Amniotic epithelial cell (primary cell): ENCODE results near the gene EEF1A1.

Experiments used
- DNase-seq: peaks from one replicate; pipeline ENCODE4 v3.0.0-alpha.2; 2010; ENCODE audit warnings: low read depth

Gene EEF1A1

DNA sequence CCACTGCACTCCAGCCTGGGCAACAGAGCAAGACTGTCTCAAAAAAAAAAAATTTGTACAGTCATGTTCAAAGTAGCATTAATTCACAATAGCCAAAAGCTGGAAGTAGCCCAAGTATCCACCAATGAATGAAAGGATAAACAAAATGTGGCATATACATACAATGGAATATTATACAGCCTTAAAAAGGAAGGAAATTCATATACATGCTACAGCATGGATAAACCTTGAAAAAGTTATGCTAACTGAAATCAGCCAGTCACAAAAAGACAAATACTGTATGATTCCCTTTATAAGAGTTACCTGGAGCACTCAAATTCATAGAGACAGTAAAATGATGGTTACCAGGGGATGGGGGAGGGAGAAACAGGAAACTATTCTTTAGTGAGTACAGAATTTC is 15.7 kb downstream of the EEF1A1 start:
- no peak for DNase-seq

DNA sequence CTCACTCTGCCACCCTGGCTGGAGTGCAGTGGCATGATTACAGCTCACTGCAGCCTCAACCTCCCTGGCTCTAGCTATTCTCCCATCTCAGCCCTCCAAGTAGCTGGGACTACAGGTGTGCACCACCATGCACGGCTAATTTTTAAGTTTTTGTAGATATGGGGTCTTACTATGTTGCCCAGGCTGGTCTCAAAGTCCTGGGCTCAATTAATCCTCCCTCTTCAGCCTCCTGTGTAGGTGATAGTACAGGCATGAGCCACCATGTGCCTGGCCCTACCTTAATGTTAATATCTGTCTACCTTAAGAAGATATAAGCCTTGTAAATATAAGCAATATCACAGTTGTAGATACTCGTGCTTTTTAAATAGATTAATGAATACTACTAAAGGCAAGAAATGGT is 16.7 kb downstream of the EEF1A1 start:
- no peak for DNase-seq

DNA sequence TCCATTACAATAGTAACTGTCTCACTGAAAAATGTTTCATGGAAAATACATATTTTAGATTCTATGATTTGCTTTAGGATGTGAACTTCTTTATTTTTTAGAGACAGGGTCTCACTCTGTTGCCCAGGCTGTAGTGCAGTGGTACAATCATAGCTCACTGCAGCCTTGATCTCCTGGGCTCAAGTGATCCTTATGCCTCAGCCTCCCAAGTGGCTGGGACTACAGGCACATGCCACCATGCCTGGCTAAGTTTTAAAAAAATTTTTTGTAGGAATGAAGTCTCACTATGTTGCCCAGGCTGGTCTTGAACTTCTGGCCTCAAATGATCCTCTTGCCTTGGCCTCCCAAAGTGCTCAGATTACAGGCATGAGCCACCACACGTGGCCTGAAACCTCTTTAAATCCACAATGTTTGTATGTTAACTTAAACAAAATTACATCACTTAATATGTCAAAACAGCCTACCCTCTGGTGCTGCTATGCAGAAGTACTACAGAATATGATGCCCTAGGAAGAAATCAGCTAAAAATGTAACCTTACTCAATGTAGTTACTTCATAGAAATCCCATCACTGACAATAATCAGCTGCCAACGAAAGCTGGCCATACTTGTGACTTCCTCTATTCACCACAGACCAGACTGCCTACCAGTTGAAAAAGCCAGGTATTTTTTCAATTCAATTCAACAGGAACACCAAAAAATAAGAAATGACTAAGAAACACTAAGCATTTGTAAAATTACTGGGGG is 17.6 kb downstream of the EEF1A1 start:
- no peak for DNase-seq

DNA sequence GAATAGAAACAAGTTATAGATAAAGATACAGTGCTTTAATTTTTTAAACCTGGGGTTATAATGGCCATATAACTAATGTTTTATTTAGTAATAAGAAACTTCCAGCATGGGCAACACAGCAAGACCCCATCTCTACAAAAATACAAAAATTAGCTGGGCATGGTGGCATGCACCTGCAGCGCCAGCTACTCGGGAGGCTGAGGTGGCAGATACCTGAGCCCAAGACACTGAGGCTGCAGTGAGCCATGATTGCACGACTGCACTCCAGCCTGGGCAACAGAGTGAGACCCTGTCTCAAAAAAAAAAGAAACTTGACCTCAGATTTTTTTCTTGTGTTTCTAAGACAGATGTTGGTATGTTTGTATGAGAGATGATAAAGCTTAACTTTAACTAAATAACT is 22.9 kb downstream of the EEF1A1 start:
- no peak for DNase-seq

DNA sequence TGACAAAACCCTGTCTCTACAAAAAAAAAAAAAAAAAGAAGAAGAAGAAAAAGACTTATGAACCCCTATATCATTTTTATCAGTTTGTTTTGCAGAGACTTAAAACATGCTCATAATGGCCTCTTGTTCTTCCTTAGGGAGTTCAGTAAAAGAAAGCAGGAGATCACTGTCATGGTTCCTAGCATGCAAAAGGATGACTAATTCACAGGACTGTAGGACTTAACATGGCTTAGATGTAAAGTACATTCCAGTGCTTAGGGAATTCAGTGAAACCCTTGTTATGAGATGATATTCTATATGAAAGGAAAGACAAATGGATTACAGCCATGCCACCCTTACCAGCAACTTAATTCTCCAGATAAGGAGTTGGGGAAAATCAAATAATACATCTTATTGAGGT is 29.5 kb downstream of the EEF1A1 start:
- DNase-seq = peak; percentile 58

DNA sequence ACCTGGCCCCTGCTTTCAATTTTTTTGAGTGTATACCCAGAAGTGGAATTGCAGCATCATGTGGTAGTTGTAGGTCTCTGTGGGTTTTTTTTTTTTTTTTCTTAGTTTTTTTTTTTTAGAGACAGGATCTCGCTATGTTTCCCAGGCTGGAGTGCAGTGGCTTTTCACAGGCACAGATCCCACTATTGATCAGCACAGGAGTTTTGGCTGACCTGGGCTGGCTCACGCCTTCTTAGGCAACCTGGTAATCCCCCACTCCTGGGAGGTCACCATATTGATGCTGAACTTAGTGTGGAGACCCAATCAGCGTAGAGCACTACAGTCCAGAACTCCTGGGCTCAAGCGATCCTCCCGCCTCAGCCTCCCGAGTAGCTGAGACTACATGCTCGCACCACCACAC is 33.4 kb downstream of the EEF1A1 start:
- DNase-seq = no peak

DNA sequence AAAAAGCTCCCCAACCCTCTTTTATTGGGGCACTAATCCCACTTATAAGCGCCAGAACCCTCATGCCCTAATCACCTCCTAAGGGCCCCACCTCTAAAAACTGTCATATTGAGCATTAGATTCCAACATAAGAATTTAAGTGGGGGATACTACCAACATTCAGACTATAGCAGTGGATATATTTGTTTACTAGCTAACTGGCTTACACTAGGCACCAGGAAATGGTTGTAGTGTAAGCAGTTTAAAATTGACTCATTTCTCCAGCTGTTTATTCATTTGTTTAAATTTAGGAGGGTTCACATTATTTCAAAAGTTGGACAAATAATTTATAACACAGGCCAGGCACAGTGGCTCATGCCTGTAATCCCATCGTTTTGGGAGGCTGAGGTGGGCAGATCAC is 36.4 kb downstream of the EEF1A1 start:
- no peak for DNase-seq

DNA sequence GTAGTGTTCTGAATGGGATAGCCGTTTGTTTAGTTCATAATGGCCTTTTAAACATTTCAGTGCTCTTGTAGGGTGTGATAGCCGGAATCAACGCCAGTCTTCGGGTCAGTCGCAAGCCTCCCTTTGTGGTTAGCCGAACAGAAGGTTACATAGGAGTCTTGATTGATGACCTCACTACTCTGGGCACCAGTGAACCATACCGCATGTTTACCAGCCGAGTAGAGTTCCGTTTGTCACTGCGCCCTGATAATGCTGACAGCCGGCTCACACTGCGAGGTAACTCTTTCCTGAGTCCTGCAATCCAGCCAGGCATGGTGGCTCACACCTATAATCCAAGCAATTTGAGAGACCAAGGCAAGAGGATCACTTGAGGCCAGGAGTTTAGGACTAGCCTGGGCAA is 38.9 kb downstream of the EEF1A1 start:
- DNase-seq = peak; percentile 28

DNA sequence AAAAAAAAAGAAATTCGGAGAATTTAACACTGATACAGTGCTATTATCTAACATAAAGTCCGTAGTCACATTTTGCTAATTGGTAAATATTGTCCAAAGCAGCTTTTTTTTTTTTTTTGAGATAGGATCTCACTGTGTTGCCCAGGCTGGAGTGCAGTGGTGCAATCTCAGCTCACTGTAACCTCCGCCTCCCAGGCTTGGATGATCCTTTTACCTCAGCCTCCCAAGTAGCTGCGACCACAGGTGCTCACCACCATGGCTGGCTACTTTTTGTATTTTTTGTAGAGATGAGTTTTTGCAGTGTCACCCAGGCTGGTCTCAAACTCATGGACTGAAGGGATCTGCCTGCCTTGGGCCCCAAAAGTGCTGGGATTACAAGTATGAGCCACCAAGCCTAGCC is 43.4 kb downstream of the EEF1A1 start:
- no peak for DNase-seq

DNA sequence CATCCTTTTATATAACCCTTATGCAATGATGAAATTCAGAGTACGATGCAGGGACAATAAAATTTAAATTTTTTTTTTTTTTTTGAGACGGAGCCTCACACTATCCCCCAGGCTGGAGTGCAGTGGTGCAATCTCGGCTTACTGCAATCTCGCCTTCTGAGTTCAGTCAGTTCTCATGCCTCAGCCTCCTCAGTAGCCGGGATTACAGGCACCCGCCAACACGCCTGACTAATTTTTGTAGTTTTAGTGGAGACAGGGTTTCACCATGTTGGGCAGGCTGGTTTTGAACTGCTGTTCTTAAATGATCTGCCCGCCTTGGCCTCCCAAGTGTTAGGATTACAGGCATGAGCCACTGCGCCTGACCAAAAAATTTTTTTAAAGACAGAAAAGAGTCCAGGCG is 44.1 kb downstream of the EEF1A1 start:
- DNase-seq = no peak

DNA sequence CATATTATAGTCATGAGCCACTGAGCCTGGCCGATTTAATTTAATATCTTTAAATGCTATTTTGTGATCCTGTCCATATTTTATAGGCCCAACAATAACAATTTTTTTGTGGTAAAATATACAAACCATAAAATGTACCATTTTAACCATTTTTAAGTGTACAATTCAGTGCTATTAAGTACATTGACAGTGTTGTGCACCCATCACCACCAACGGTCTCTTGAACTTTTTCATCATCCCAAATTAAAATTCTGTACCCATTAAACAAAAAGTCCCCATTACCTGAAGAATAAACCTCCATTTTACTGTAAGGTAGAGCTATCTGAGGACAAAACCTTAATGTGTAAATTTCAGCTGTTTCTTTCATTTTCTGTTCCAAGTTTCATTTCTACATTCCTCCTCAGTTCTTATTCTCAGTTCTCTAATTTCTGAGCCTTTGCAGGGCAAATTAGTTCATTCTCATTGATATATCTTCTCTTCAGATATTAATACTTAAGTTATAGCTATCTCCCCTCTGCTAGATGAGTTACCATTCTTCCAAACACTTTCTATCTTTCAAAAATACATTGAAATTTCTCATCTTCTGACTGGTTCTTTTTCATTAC is 49.0 kb downstream of the EEF1A1 start:
- no peak for DNase-seq
